Measurements from ENCODE around the gene DZANK1.

DZANK1 gene

GRCh38 chr20:18363708-18364107 lies 103.1 kb downstream of the DZANK1 start:
- TF ChIP-seq CEBPB (IDR thresholded peaks at IDR 0.05) (no peak), USF1 (IDR thresholded peaks at IDR 0.05) (no peak), EP300 (IDR thresholded peaks at IDR 0.05; ENCODE audit: borderline replicate concordance) (no peak), TAF1 (IDR thresholded peaks at IDR 0.05; ENCODE audit: low read depth) (no peak), FOXM1 (IDR thresholded peaks at IDR 0.05; ENCODE audit: borderline replicate concordance, low read depth) (no peak), TEAD4 (IDR thresholded peaks at IDR 0.05) (no peak), MAX (IDR thresholded peaks at IDR 0.05) (no peak), RAD21 (IDR thresholded peaks at IDR 0.05; ENCODE audit: low read depth) (no peak), TCF12 (IDR thresholded peaks at IDR 0.05; ENCODE audit: low read depth) (no peak), ZBTB7A (IDR thresholded peaks at IDR 0.05; ENCODE audit: low read depth) (no peak), YY1 (IDR thresholded peaks at IDR 0.05; ENCODE audit: low read depth) (no peak), NFIC (IDR thresholded peaks at IDR 0.05) (no peak), CREB1 (IDR thresholded peaks at IDR 0.05; ENCODE audit: low read depth) (no peak), EGR1 (IDR thresholded peaks at IDR 0.05) (no peak)
- TF ChIP-seq, protein P1, sequence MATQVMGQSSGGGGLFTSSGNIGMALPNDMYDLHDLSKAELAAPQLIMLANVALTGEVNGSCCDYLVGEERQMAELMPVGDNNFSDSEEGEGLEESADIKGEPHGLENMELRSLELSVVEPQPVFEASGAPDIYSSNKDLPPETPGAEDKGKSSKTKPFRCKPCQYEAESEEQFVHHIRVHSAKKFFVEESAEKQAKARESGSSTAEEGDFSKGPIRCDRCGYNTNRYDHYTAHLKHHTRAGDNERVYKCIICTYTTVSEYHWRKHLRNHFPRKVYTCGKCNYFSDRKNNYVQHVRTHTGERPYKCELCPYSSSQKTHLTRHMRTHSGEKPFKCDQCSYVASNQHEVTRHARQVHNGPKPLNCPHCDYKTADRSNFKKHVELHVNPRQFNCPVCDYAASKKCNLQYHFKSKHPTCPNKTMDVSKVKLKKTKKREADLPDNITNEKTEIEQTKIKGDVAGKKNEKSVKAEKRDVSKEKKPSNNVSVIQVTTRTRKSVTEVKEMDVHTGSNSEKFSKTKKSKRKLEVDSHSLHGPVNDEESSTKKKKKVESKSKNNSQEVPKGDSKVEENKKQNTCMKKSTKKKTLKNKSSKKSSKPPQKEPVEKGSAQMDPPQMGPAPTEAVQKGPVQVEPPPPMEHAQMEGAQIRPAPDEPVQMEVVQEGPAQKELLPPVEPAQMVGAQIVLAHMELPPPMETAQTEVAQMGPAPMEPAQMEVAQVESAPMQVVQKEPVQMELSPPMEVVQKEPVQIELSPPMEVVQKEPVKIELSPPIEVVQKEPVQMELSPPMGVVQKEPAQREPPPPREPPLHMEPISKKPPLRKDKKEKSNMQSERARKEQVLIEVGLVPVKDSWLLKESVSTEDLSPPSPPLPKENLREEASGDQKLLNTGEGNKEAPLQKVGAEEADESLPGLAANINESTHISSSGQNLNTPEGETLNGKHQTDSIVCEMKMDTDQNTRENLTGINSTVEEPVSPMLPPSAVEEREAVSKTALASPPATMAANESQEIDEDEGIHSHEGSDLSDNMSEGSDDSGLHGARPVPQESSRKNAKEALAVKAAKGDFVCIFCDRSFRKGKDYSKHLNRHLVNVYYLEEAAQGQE (IDR thresholded peaks at IDR 0.05; ENCODE audit: low read depth), result no peak

DNA sequence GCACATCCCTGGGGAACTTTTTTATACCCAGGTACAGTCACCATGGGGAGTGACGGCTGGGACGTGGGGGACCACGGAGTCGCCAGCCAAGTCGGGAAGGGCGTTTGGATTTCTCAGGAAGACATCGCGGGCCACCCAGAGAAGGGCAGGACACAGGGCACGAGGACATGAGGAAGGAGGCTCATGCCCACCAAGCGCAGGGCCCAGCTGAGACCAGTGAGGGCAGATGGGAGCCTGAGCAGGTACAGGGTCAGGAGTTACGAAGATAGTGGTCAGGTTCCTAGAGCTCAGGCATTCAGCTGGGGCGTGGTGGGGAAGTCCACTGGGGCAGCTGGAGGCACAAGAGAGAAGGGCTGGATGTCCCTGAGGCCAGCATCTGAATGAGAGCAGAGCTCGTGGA lies 103.9 kb downstream of the DZANK1 start:
- TF ChIP-seq YY1 (IDR thresholded peaks at IDR 0.05; ENCODE audit: low read depth) (no peak), CEBPB (IDR thresholded peaks at IDR 0.05) (no peak), TAF1 (IDR thresholded peaks at IDR 0.05; ENCODE audit: low read depth) (no peak), NFIC (IDR thresholded peaks at IDR 0.05) (no peak), EGR1 (IDR thresholded peaks at IDR 0.05) (no peak), RAD21 (IDR thresholded peaks at IDR 0.05; ENCODE audit: low read depth) (no peak), MAX (IDR thresholded peaks at IDR 0.05) (no peak), EP300 (IDR thresholded peaks at IDR 0.05; ENCODE audit: borderline replicate concordance) (no peak), USF1 (IDR thresholded peaks at IDR 0.05) (no peak), TCF12 (IDR thresholded peaks at IDR 0.05; ENCODE audit: low read depth) (no peak), CREB1 (IDR thresholded peaks at IDR 0.05; ENCODE audit: low read depth) (no peak), FOXM1 (IDR thresholded peaks at IDR 0.05; ENCODE audit: borderline replicate concordance, low read depth) (no peak)

- TF ChIP-seq MAX (IDR thresholded peaks at IDR 0.05) (no peak), YY1 (IDR thresholded peaks at IDR 0.05; ENCODE audit: low read depth) (no peak), CEBPB (IDR thresholded peaks at IDR 0.05) (no peak; the same call in 1 of the 2 replicates), FOXM1 (IDR thresholded peaks at IDR 0.05; ENCODE audit: borderline replicate concordance, low read depth) (no peak), NFIC (IDR thresholded peaks at IDR 0.05) (no peak), EP300 (IDR thresholded peaks at IDR 0.05; ENCODE audit: borderline replicate concordance) (no peak), RAD21 (IDR thresholded peaks at IDR 0.05; ENCODE audit: low read depth) (no peak)
- TF ChIP-seq, protein P1 (IDR thresholded peaks at IDR 0.05; ENCODE audit: low read depth), result no peak
Observed at GRCh38 chr20:18361678-18362077, 105.2 kb downstream of the DZANK1 start.

DNA sequence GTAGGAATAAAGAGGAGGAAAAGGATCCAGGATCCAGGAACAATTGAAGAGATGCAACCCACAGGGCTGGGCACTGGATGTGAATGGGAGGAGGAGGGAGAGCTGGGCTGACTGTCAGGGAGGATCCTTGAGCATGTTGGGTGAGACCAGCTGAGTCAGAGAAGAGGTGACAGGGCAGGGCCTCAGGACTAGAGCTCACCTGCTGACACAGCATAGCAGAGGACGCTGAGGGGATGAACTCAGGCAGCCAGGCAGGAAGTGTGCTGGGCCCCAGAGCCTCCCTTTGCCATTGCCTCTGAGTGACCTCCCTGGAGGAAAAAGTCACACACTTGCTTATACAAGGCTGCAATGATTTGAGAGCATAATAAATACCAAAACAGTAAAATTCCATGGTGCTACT lies 106.2 kb downstream of the DZANK1 start:
- TF ChIP-seq EP300 (IDR thresholded peaks at IDR 0.05; ENCODE audit: borderline replicate concordance), result no peak
- TF ChIP-seq MAX (IDR thresholded peaks at IDR 0.05), result no peak
- TF ChIP-seq RAD21 (IDR thresholded peaks at IDR 0.05; ENCODE audit: low read depth), result no peak
- no peak for TF ChIP-seq ZBTB7A (IDR thresholded peaks at IDR 0.05; ENCODE audit: low read depth)
- no peak for TF ChIP-seq CREB1 (IDR thresholded peaks at IDR 0.05; ENCODE audit: low read depth)
- TF ChIP-seq NFIC (IDR thresholded peaks at IDR 0.05), result no peak
- TF ChIP-seq EGR1 (IDR thresholded peaks at IDR 0.05), result no peak
- TF ChIP-seq, protein P1 (IDR thresholded peaks at IDR 0.05; ENCODE audit: low read depth), result no peak
- TF ChIP-seq TCF12 (IDR thresholded peaks at IDR 0.05; ENCODE audit: low read depth), result no peak
- no peak for TF ChIP-seq FOXM1 (IDR thresholded peaks at IDR 0.05; ENCODE audit: borderline replicate concordance, low read depth)
- TF ChIP-seq TAF1 (IDR thresholded peaks at IDR 0.05; ENCODE audit: low read depth), result no peak
- no peak for TF ChIP-seq TEAD4 (IDR thresholded peaks at IDR 0.05)
- no peak for TF ChIP-seq YY1 (IDR thresholded peaks at IDR 0.05; ENCODE audit: low read depth)
- TF ChIP-seq CEBPB (IDR thresholded peaks at IDR 0.05), result no peak
- no peak for TF ChIP-seq USF1 (IDR thresholded peaks at IDR 0.05)
